GM12801 (cell line): ENCODE measurements around the gene HSD17B10.

ENCODE experiments used
- CTCF ChIP-seq: IDR thresholded peaks from one replicate; pipeline ENCODE4 v1.5.1; 2011; ENCODE audit warnings: control low read depth; ENCODE audit not compliant: insufficient read length; ENCODE audit errors: extremely low read depth

HSD17B10 gene

GRCh38 chrX:53433651-53434639 lies at the start of gene HSD17B10:
Gene HSD17B10, minus strand, starts transcription at chrX:53434370. Its CDS starts 25 bp downstream, at chrX:53434345.
- no peak for TF ChIP-seq CTCF

- no peak for TF ChIP-seq CTCF
Observed at GRCh38 chrX:53483416-53483815, 49.2 kb upstream of the HSD17B10 start.

- TF ChIP-seq CTCF, result no peak
Observed at GRCh38 chrX:53481816-53482465, 47.8 kb upstream of the HSD17B10 start.

GRCh38 chrX:53481093-53481492 lies 46.9 kb upstream of the HSD17B10 start:
- no peak for TF ChIP-seq CTCF

GRCh38 chrX:53479301-53479700 lies 45.1 kb upstream of the HSD17B10 start:
- TF ChIP-seq CTCF, result no peak

- TF ChIP-seq CTCF, result no peak
Observed at GRCh38 chrX:53476371-53476770, 42.2 kb upstream of the HSD17B10 start.

GRCh38 chrX:53474707-53475106 lies 40.5 kb upstream of the HSD17B10 start:
- no peak for TF ChIP-seq CTCF
